NCI-H524 (cell line): ENCODE results near the gene EML5.

Experiments
- DNase-seq, 2 experiments: peaks; one replicate each; lab custom pipeline; 2025; lab: John Stamatoyannopoulos, UW

EML5 gene

GRCh38 chr14:88614218-88614907 lies 178.4 kb downstream of the EML5 start:
- no peak for DNase-seq

GRCh38 chr14:88613552-88614010 lies 179.2 kb downstream of the EML5 start:
- DNase-seq: no peak

- DNase-seq: peak in 1 of 2 experiments; percentile 27
These were observed 179.8 kb downstream of the EML5 start for GRCh38 chr14:88612981-88613380.

GRCh38 chr14:88611878-88612277 lies 180.9 kb downstream of the EML5 start:
- no peak for DNase-seq

GRCh38 chr14:88607829-88608228 lies 184.9 kb downstream of the EML5 start:
- no peak for DNase-seq

GRCh38 chr14:88605594-88605993 lies 187.2 kb downstream of the EML5 start:
- no peak for DNase-seq

GRCh38 chr14:88604212-88604611 lies 188.5 kb downstream of the EML5 start:
- DNase-seq: peak in 1 of 2 experiments; percentile 80

GRCh38 chr14:88599761-88600439 lies 192.9 kb downstream of the EML5 start:
- DNase-seq: no peak

GRCh38 chr14:88599326-88599725 lies 193.4 kb downstream of the EML5 start:
- no peak for DNase-seq

- DNase-seq: no peak
These were observed 194.6 kb downstream of the EML5 start for GRCh38 chr14:88598097-88598675.

- DNase-seq: no peak
These were observed 195.2 kb downstream of the EML5 start for GRCh38 chr14:88597601-88598000.

GRCh38 chr14:88597038-88597437 lies 195.7 kb downstream of the EML5 start:
- no peak for DNase-seq

GRCh38 chr14:88592031-88592430 lies 200.7 kb downstream of the EML5 start:
- DNase-seq: peak in 1 of 2 experiments; percentile 64

- no peak for DNase-seq
These were observed 202.6 kb downstream of the EML5 start for GRCh38 chr14:88590173-88590572.

GRCh38 chr14:88588081-88588480 lies 204.7 kb downstream of the EML5 start:
- no peak for DNase-seq

- DNase-seq: no peak
These were observed 208.3 kb downstream of the EML5 start for GRCh38 chr14:88584451-88584850.

- no peak for DNase-seq
These were observed 216.5 kb downstream of the EML5 start for GRCh38 chr14:88576222-88576621.

GRCh38 chr14:88572117-88572516 lies 220.6 kb downstream of the EML5 start:
- DNase-seq: no peak

- no peak for DNase-seq
These were observed 224.6 kb downstream of the EML5 start for GRCh38 chr14:88568196-88568595.

GRCh38 chr14:88565427-88565826 lies 227.3 kb downstream of the EML5 start:
- no peak for DNase-seq

GRCh38 chr14:88563845-88564244 lies 228.9 kb downstream of the EML5 start:
- DNase-seq: no peak

- DNase-seq: peak; percentile 92 to 96
These were observed 229.7 kb downstream of the EML5 start, which contains the start of gene ZC3H14 for GRCh38 chr14:88562831-88563686. TSS of gene ZC3H14 (plus strand) at chr14:88563037. CDS start at chr14:88563134, 97 bp downstream.
